Adrenal gland (tissue), 5 donors: ENCODE measurements around the gene ESPNL.

Source experiments
- POLR2A ChIP-seq, 2 donors: fragments of 450-650 bp; IDR thresholded peaks; one replicate each; pipeline ENCODE4 v1.6.1; 2017; ENCODE audit warnings: antibody characterized with exemption in 2 of 2, mild to moderate bottlenecking in 2 of 2, moderate library complexity in 1 of 2
- TF ChIP-seq, protein P1 (sequence below), 6 experiments: fragments of 450-650 bp in 4 of 6; fragments of 200-600 bp in 2 of 6; sonication (generic) in 1 of 6; IDR thresholded peaks; 1 replicate in 5 of 6; 2 replicates in 1 of 6; pipeline versions ENCODE4 v1.5.1 to v1.8.0; 2016 to 2021; ENCODE audit warnings: antibody characterized with exemption in 6 of 6, mild to moderate bottlenecking in 2 of 6, moderate library complexity in 1 of 6
- donor health status: DM: no; HTN: no; CAD: no.

DNA sequence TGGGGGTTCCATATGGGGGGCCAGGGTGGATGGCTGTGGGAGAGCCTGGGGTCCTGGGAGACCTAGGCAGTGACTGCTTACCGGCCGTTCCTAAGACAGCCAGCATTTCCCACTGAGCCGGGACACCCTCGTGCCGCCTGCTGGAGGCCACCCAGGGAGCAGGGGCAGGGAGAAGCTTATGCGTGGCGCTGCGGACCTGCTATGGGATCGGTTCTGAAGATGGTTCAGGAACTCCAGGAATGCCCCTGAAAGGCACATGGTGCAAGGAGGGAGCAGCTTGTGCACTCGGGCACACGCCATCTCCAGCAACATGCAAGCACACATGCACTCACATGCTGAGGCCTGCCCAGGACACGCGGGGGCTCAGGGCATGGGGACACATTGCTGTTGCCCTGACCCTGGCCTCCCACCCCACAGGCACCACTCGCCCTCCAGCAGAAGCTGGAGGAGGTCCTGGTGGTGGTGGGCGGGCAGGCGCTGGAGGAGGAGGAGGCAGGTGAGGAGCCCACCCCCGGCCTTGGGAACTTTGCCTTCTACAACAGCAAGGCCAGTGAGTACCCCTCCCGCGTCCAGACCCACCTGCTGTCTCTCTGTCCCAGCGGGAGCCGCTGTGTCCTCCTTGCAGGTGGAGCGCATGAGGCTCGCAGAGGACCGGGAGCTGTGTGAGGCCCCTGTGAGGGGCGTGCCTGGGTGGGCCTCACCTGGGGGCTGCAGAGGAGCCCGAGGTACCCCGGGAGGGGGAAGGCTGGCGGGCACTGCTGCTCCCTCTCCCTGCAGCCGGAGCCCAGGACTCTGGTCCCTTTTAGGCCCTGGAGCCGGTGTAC, 42.5 kb downstream of the ESPNL start:
- TF ChIP-seq, protein P1, sequence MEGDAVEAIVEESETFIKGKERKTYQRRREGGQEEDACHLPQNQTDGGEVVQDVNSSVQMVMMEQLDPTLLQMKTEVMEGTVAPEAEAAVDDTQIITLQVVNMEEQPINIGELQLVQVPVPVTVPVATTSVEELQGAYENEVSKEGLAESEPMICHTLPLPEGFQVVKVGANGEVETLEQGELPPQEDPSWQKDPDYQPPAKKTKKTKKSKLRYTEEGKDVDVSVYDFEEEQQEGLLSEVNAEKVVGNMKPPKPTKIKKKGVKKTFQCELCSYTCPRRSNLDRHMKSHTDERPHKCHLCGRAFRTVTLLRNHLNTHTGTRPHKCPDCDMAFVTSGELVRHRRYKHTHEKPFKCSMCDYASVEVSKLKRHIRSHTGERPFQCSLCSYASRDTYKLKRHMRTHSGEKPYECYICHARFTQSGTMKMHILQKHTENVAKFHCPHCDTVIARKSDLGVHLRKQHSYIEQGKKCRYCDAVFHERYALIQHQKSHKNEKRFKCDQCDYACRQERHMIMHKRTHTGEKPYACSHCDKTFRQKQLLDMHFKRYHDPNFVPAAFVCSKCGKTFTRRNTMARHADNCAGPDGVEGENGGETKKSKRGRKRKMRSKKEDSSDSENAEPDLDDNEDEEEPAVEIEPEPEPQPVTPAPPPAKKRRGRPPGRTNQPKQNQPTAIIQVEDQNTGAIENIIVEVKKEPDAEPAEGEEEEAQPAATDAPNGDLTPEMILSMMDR (IDR thresholded peaks at IDR 0.05), result no peak
- no peak for TF ChIP-seq POLR2A (IDR thresholded peaks at IDR 0.05)
